ENCODE data around the gene RNF5.

- TF ChIP-seq MYNN (tag by site-specific recombination; IDR thresholded peaks at IDR 0.05; ENCODE audit: borderline replicate concordance), result no peak
- no peak for TF ChIP-seq CTCF (tag by site-specific recombination; IDR thresholded peaks at IDR 0.05)
- no peak for TF ChIP-seq ZNF777 (tag by site-specific recombination; IDR thresholded peaks at IDR 0.05; ENCODE audit: borderline replicate concordance)
- no peak for TF ChIP-seq ZNF830 (tag by site-specific recombination; IDR thresholded peaks at IDR 0.05; ENCODE audit: low read depth)
- TF ChIP-seq ELK4 (IDR thresholded peaks at IDR 0.05; ENCODE audit: borderline replicate concordance, low read depth, low read length), result no peak
- TF ChIP-seq ZNF670 (tag by site-specific recombination; IDR thresholded peaks at IDR 0.05; ENCODE audit: low read depth), result no peak
- TF ChIP-seq ZBTB10 (tag by site-specific recombination; IDR thresholded peaks at IDR 0.05), result no peak
- TF ChIP-seq ZNF132 (tag by site-specific recombination; IDR thresholded peaks at IDR 0.05; ENCODE audit: borderline replicate concordance), result no peak
- TF ChIP-seq REST (tag by site-specific recombination; IDR thresholded peaks at IDR 0.05), result no peak
Measured at GRCh38 chr6:32133786-32134185, 44.4 kb upstream of the RNF5 start.

Data from HEK293 (cell line).